CD4-positive, alpha-beta T cell treated with Interferon gamma for 1 hour (primary cell): Measurements from ENCODE around the gene TP53BP1.

ENCODE experiments used
- DNase-seq: peaks from one replicate; pipeline ENCODE4 v3.0.0-alpha.2; 2020

Gene TP53BP1

GRCh38 chr15:43519196-43519595 lies 26.2 kb upstream of the TP53BP1 start:
- DNase-seq, result no peak

GRCh38 chr15:43518197-43518761 lies 25.3 kb upstream of the TP53BP1 start:
- DNase-seq, result peak; percentile 20

- DNase-seq, result no peak
Measured at GRCh38 chr15:43517354-43518196, 24.6 kb upstream of the TP53BP1 start, which contains the start of gene MAP1A. Gene MAP1A (plus strand): TSS chr15:43517608. CDS start chr15:43521474, 3,866 bp downstream.

GRCh38 chr15:43516801-43517353 lies 23.9 kb upstream of the TP53BP1 start:
- DNase-seq, result no peak

- no peak for DNase-seq
Measured at GRCh38 chr15:43516185-43516584, 23.2 kb upstream of the TP53BP1 start.

- no peak for DNase-seq
Measured at GRCh38 chr15:43515741-43516140, 22.8 kb upstream of the TP53BP1 start.

- no peak for DNase-seq
Measured at GRCh38 chr15:43514241-43515057, 21.5 kb upstream of the TP53BP1 start.

GRCh38 chr15:43513550-43513949 lies 20.6 kb upstream of the TP53BP1 start:
- DNase-seq, result no peak

GRCh38 chr15:43511012-43511885 lies 18.3 kb upstream of the TP53BP1 start:
- DNase-seq, result no peak

- DNase-seq, result peak; percentile 99
Measured at GRCh38 chr15:43510200-43511011, 17.4 kb upstream of the TP53BP1 start.

GRCh38 chr15:43509660-43510199 lies 16.8 kb upstream of the TP53BP1 start:
- DNase-seq, result no peak

- no peak for DNase-seq
Measured at GRCh38 chr15:43508991-43509659, 16.2 kb upstream of the TP53BP1 start.

GRCh38 chr15:43508421-43508820 lies 15.5 kb upstream of the TP53BP1 start:
- no peak for DNase-seq

GRCh38 chr15:43505738-43506137 lies 12.8 kb upstream of the TP53BP1 start:
- no peak for DNase-seq

GRCh38 chr15:43499635-43500034 lies 6.7 kb upstream of the TP53BP1 start:
- no peak for DNase-seq

GRCh38 chr15:43498990-43499389 lies 6.0 kb upstream of the TP53BP1 start:
- DNase-seq, result no peak

GRCh38 chr15:43493703-43494472 lies 932 bp upstream of the TP53BP1 start:
- no peak for DNase-seq

- DNase-seq, result no peak
Measured at GRCh38 chr15:43492266-43492665, 690 bp downstream of the TP53BP1 start.

GRCh38 chr15:43489191-43489590 lies 3.8 kb downstream of the TP53BP1 start:
- no peak for DNase-seq

- DNase-seq, result no peak
Measured at GRCh38 chr15:43488790-43489189, 4.2 kb downstream of the TP53BP1 start.
